Measurements from ENCODE around the gene SOX6.

SOX6 gene

DNA sequence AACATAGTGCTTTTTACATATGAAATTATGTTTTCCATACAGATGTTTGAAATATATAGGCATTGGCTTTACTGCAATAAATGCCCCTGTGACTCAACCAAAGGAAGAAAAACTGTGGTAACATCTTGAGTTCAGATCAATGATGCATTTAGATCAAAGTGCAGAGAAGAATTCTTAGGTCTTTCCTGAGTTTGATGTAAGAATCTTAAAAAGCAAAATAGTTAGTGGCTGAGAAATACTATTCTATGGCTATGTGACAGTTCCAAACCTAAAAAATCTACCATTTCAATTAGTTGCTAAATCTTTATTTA, 93.7 kb downstream of the SOX6 start:
- TF ChIP-seq, protein P1, sequence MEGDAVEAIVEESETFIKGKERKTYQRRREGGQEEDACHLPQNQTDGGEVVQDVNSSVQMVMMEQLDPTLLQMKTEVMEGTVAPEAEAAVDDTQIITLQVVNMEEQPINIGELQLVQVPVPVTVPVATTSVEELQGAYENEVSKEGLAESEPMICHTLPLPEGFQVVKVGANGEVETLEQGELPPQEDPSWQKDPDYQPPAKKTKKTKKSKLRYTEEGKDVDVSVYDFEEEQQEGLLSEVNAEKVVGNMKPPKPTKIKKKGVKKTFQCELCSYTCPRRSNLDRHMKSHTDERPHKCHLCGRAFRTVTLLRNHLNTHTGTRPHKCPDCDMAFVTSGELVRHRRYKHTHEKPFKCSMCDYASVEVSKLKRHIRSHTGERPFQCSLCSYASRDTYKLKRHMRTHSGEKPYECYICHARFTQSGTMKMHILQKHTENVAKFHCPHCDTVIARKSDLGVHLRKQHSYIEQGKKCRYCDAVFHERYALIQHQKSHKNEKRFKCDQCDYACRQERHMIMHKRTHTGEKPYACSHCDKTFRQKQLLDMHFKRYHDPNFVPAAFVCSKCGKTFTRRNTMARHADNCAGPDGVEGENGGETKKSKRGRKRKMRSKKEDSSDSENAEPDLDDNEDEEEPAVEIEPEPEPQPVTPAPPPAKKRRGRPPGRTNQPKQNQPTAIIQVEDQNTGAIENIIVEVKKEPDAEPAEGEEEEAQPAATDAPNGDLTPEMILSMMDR (IDR thresholded peaks at IDR 0.05; ENCODE audit: insufficient read depth, missing control alignments): no peak
- no peak for DNase-seq (ENCODE audit: insufficient read length, low spot score)
- no peak for FAIRE-seq

DNA sequence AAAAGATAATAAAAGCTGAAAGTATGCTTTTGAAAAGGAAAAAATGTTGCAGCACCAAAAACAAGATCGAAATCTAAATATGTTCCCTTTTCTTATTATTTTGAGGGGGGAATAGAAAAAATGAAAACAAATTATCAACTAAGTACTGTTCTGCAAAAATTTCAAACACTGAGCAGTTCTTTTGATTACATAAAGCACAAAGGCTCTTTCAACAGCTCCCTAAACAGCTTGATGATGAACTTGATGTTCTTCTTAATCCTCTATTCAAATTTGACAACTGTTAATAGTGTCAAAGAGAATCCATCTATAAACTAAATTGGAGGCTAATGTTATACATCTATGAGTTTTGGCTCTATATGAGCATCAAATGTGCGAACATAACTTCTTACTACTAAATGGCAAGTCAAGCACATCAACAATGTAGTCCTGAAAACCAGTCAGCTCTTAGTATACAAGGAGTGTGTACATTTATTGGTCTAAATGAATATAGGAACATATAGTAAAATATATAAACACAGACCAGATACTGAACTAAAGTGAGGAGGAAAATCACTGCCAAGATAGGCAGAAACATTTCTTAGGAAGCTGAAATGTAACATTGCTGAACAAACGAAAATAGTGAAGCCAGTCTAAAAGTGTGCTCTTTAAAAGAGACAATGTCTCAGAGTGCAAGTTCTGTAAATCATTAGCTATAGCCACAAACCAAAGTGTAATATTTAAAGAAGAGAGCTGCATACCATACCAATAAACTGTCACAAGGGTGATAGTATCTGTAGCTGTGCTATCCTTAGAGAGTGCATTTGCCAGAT, 94.3 kb downstream of the SOX6 start:
- DNase-seq (ENCODE audit: insufficient read length, low spot score): no peak
- TF ChIP-seq, protein P1 (IDR thresholded peaks at IDR 0.05; ENCODE audit: insufficient read depth, missing control alignments): no peak
- FAIRE-seq: no peak

DNA sequence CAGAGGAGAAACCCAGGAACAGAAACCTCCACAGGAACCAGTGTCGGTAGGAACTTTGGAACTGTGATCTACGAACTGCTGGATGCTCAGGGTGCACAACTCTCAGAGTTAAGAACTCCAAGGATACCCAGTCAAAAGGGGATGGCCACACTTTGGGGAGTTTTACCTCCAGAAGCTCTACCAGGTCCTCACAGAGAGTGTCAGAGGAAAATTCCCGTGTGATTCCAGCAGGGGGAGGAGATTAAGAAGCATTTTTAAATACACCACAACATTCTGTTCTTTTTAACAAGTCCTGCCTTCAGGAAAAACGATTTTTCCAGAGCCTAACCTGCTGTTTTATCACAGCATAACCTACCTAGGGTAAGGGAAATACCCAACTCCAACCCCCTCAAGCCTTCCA, 104.0 kb downstream of the SOX6 start:
- FAIRE-seq (no peak), DNase-seq (ENCODE audit: insufficient read length, low spot score) (no peak)
- TF ChIP-seq, protein P1 (IDR thresholded peaks at IDR 0.05; ENCODE audit: insufficient read depth, missing control alignments): peak; percentile 11

DNA sequence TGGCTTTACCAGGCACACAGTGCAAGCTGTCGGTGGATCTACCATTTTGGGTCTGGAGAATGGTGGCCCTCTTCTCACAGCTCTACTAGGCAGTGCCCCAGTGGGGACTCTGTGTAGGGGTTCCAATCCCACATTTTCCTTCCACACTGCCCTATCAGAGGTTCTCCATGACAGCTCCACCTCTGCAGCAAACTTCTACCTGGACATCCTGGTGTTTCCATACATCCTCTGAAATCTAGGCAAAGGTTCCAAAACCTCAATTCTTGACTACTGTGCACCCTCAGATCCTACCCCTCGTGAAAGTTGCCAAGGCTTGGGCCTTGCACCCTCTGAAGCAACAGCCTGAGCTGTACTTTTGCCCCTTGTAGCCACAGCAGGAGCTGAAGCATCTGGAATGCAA, 108.1 kb downstream of the SOX6 start:
- TF ChIP-seq, protein P1 (IDR thresholded peaks at IDR 0.05; ENCODE audit: insufficient read depth, missing control alignments): no peak
- no peak for DNase-seq (ENCODE audit: insufficient read length, low spot score)
- FAIRE-seq: no peak

DNA sequence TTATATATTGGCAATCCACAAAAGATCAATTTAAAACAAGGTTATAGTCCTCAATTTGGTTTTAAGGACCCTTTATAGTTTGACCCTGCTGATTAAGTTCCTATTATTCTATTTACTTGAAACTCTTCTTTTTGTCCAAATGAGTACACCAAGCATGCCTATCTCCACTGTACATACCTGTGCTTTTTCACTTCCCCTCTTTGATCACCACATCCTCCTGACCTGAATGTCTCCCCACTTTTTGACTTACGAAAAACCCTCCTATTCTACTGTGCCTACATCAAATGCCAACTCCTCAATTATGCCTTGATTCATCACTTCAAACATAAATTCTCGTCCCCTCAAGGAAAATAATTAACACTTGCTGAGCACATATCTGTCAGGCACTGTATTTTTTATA, 113.5 kb downstream of the SOX6 start:
- FAIRE-seq (no peak), DNase-seq (ENCODE audit: insufficient read length, low spot score) (no peak)
- TF ChIP-seq, protein P1 (IDR thresholded peaks at IDR 0.05; ENCODE audit: insufficient read depth, missing control alignments): no peak

DNA sequence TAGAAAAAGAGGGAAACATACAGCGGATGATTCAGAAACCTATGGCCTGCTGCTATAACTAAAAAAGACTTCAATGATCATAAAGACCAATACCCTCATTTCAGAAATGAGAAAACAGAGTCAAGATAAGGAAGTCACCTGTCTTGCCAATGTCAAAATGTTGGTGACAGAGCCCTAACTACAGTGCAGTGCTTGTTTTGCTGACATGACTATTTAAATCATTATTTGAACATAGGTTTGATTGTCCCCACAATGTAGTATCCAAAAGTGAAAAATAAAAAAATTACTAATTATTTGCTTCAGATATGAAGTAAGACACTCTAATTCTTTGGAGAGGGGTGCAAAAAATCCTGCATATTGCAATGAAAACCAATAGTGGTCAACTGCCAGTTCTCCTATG, 115.7 kb downstream of the SOX6 start:
- FAIRE-seq: no peak

More for the DNA sequence above, 115.7 kb downstream of the SOX6 start:
- TF ChIP-seq, protein P1 (IDR thresholded peaks at IDR 0.05; ENCODE audit: insufficient read depth, missing control alignments): no peak
- no peak for DNase-seq (ENCODE audit: insufficient read length, low spot score)
